Measurements from ENCODE around the gene AGPAT2.

- TF ChIP-seq CTCF (IDR thresholded peaks at IDR 0.05) (no peak), ZFX (IDR thresholded peaks at IDR 0.05; ENCODE audit: borderline replicate concordance) (no peak)
These were observed 14.7 kb downstream of the AGPAT2 start for GRCh38 chr9:136672431-136673087.

Measured in 22Rv1 (cell line).